Measurements from ENCODE around the gene METTL2B.
A peak's percentile ranks its signal among the peaks of the same experiment; 100 is the strongest.

METTL2B gene, protein sequence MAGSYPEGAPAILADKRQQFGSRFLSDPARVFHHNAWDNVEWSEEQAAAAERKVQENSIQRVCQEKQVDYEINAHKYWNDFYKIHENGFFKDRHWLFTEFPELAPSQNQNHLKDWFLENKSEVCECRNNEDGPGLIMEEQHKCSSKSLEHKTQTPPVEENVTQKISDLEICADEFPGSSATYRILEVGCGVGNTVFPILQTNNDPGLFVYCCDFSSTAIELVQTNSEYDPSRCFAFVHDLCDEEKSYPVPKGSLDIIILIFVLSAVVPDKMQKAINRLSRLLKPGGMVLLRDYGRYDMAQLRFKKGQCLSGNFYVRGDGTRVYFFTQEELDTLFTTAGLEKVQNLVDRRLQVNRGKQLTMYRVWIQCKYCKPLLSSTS

DNA sequence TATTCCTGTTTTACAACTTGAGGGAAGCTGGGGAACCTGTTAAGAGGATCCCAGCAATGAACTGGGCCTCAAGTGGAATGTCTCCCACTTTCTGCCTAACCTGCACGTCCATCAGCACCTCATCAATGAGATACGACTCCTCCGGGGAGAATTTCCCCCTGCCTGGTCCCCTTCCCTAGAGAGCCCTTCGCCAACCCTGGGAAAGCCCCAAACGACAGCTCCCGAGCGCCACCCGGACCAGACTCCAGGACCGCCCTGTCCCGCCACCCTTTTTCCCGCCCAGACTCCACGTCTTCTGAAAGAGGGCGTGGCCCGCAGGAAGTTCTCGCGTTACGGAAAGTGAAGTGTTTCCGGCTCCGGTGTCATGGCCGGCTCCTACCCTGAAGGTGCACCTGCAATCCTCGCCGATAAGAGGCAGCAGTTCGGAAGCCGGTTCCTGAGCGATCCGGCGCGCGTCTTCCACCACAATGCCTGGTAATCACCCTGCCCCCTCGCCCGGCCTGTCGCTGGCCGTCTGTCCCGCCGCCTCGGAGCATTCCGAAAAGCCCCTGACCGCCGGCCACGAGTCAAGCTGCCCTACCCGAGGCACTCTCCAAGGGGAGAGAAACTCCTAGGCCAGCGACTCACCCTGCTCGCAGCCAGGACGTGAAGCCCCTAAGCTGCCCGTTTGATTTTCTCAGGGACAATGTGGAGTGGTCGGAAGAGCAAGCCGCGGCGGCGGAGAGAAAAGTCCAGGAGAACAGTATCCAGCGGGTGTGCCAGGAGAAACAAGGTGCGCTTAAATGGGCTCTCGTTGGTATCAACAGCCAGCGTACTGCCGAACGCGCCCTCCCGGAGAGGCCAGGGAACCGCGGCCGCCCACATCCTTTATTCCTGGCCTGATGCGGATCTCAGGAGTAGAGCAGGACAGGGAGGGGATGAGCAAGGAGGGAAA lies at the start of gene METTL2B:
Gene METTL2B (plus strand): TSS at position 347 of the 934 bp plus-strand sequence. CDS start 18 bp downstream, at position 365.
- peak; percentile 93 for DNase-seq

DNA sequence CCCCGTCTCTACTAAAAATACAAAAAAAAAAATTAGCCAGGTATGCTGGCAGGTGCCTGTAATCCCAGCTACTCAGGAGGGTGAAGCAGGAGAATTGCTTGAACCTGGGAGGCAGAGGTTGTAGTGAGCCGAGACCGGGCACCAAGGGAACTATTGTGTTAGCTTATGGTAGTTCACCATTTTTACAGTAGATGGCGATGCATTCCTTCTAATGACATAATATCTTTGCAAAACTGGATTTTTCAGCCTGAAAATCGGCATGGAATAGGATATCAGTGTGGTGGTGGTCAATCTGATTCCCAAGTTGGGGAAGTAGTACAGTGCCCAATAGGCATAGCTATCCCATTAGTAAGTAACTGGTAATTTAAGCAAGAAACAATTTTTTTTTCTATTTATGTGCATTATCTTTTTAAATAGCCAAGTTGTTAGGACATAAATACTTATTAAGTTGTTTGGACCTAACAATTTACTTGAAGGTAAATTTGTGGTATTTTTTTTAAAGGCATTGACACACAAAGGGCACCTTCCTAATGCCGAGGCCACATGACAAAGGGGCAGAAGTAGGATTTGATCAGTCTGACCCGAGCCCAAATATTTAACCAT lies 49.2 kb upstream of the METTL2B start:
- no peak for DNase-seq

GRCh38 chr7:128430207-128430606 lies 46.3 kb upstream of the METTL2B start:
- DNase-seq: no peak

- no peak for DNase-seq
Measured at GRCh38 chr7:128431221-128431620, 45.3 kb upstream of the METTL2B start.

GRCh38 chr7:128431754-128432153 lies 44.8 kb upstream of the METTL2B start:
- DNase-seq: no peak

- DNase-seq: no peak
Measured at GRCh38 chr7:128434413-128435326, 41.9 kb upstream of the METTL2B start.

DNA sequence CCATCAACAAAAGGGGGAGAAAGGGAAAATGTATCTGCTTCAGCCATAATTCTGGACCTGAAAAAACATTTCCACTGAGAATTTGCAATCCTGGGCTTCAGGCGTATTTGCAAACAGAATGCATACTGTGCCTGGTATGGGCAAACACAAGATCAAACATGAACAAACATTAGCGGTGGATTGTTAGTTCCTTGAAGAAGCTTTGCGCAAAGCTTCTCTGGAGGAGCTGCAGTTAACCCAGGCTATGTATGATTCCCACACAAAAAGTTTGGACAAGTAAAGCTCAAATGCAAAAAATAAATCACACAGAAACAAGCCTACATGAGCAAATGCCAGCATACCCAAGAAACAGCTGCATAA lies 41.2 kb upstream of the METTL2B start:
- no peak for DNase-seq

- no peak for DNase-seq
Measured at GRCh38 chr7:128437426-128438332, 38.9 kb upstream of the METTL2B start.

DNA sequence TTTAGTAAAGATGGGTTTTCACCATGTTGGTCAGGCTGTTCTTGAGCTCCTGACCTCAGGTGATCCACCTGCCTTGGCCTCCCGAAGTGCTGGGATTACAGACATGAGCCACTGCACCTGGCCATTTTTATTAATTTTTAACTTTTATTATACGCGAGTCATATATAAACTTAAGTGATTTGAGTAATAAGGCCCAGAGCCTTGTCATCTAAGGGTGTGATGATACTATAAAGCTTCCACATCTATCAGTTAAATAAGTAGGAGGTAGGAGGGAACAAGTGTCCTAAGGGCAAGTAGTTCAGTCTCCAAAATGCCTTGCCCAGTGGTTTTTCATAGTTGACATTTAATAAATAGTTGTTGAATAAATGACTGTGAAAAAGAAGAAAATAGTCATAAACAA lies 34.2 kb upstream of the METTL2B start:
- no peak for DNase-seq

DNA sequence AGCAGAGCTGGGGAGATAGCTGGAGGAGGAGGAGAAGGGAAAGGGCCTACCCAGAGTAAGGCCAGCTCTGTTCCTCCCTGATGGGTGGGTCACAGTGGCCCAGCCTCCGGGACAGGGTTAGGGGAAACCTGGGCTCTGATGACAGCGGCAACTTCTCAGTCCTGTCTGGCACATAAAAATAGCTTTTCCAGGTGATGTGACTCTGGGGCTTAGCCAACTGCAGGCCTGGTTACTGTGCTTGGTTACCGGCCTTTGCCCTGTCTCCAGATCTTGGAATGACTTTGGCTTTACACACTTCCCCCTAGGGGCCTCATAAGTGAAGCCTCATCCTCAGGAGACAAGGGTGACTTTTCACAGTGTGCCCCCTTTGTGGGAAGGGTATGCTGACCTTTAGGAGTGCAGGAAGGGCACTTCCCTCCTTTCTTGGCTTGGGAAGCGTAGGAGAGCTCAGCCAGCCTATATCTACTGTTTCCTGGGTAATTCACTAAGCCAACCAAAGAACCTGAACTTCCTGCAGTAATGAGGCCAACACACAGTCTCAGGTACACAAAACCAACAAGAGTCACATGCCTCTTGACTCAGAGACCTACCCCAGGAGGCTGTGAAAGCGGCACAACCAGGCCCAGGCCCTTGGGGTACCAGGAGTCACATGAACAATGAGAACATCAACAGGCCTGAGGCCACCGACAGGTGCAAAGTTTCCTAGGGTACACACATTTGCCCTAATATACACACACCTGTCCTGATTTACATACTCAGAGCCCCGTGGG lies 32.5 kb upstream of the METTL2B start:
- peak; percentile 47 for DNase-seq

GRCh38 chr7:128446306-128446705 lies 30.2 kb upstream of the METTL2B start:
- peak; percentile 52 for DNase-seq

DNA sequence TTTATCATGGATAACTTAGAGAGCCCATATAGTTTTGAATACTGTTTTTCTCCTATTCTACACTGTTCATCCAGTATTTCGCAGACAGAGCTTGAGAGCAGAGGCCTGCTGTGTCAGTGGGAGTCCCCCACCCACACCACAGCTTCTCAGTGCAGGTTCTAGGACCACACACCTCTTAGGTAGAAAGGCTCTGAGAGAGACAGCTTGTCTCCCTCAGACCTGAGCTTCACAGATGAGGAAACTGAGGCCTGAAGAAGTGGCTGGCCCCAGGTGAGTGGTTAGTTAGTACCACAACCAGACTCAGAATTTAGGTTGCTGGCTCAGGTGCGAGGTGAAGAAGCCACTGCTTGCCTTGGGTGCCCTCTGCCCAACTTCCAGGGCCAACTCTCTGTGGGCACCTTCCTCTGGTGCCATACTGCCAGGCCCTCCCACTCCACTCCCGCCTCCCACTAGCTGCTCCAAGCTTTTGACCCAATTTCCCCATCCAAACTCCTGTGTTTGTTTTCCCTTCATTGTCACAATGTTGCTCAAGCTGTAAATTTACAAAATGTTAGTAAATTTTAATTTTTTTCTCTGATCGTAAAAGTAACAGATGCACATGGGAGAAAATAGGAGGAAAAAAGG lies 28.5 kb upstream of the METTL2B start:
- peak; percentile 53 for DNase-seq

DNA sequence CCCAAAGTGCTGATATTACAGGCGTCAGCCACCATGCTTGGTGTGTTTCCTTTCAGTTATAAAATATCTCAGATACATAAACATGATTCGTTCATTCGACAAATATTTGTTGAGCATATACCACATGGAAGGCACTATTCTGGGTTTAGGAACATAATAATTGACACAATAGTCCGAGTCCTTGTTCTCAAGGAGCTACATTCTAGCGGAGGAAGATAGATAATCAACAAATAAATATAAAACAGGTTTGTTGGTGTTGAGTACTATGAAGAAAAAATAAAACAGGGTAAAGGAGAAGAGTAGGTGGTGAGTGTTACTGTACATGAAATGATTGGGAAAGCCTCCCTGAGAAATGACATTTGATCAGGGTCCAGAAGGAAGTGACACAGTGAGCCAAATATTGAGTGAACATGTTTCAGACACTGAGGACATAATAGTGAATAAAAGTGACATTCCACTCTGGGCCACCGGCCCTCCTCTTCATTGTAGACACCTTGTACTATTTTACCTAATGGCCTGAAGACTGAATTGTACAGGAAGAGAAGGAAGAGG lies 27.7 kb upstream of the METTL2B start:
- DNase-seq: peak; percentile 23

DNA sequence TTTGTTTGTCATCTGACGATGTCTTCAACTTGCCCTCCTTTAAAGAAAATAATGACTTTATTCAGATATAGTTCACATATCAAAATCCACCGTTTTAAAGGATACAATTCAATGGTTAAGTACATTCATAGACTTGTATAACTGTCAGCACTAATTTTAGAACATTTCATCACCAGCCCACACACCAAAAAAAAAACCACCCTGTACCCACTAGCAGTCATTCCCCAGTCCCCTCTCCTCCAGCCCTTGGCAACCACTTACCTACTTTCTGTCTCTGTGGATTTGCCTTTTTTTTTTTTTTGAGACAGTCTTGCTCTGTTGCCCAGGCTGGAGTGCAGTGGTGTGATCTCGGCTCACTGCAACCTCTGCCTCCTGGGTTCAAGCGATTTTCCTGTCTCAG lies 26.1 kb upstream of the METTL2B start:
- peak; percentile 12 for DNase-seq

DNA sequence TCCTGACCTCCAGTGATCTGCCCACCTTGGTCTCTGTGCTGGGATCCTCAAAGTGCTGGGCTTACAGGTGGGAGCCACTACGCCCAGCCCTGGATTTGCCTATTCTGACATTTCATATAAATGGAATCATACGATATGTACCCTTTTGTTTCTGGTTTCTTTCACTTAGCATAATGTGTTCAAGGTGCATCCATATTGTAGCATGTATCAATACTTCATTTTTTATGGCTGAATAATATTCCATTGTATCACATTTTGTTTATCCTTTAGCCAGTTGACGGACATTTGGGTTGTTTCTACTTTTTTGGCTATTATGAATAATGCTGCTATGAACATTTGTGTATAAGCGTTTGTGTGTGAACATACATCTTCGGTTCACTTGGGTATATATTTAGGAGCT lies 25.6 kb upstream of the METTL2B start:
- no peak for DNase-seq

GRCh38 chr7:128452552-128452951 lies 24.0 kb upstream of the METTL2B start:
- no peak for DNase-seq

DNA sequence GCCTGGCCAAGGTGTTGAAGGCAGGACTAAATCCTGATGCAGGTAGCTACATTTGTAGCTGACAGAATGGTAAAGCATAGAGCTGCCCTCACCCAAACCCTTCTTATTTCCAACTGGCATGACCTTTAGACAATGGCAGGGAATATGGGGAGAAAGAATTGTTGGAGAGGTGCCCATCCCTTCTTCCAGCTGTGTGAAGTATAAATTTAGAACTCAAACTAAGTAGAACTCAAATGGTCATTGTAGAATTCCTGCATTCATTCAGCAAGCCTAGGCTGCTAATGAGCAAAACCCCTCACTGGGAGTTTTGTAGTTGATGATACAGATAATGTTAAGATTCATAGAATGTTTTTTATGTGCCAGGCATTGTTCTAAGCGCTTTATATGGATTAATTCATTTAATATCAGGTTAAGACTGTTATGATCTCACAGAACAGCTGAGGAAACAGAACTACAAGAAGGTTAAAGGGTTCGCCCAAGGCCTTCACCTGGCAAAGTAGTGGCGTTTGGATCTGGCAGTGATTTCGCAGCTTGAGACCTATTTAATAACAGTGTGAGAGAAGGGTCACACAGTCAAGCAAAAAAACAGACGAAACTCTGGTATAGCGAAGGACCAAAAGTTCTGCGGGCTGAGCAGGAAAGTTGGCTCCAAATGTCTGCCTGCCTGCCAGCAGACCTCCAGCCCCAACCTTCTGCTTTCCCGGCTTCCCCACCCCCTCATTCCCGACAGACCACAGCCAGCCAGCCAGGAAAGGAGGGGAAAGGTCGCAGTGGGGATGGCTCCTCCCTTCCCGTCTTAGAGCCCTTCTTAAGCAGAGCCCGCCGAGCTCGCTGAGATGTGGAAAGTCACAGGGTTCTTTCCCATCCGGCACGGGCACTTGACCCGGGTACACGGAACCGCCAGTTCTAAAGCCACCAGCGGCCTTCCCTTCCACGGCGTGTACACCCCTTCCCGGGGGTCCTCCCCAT lies 22.4 kb upstream of the METTL2B start:
- DNase-seq: no peak

DNA sequence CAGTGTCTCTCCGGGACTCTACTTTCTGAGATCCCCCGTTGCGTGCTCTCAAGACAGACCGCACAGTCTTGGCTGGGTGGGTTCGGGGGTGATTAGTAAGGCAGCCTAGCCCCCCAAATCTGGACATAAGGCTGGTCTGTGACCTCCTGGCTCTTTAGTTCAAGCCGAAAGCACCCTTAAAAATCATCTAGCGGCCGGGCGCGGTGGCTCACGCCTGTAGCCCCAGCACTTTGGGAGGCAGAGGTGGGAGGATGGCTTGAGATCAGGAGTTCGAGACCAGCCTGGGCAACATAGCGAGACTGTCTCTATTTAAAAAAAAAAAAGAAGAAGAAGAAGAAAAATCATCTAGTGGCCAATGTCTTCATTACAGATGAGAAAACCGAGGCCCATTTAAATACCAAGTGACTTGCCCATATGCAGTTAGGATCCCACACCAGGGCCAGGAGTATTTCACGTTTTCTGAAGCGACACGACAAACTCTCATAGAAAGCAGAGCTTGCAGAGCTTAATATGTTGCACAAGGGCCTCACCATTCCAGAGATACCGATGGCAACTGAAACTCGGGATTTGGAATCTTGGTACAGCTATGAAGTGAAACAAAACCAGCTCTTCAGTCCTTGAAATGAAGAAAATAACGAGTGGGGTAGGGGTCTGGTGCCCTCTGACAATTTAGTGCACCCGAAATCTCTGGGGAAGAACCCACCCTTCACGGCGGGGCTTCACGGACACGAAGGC lies 21.6 kb upstream of the METTL2B start:
- DNase-seq: no peak
